ENCODE results near the gene HNF4A.

The HNF4A gene

GRCh38 chr20:44456611-44457010, 101.1 kb downstream of the HNF4A start:
- no peak for TF ChIP-seq CTCF (IDR thresholded peaks at IDR 0.05; ENCODE audit: low read depth, low read length, missing control alignments)
- DNase-seq (ENCODE audit: low read depth) = no peak
- no peak overlapping the region for H3K4me3 ChIP-seq (ENCODE audit: low read depth, low read length)

- no peak overlapping the region for H3K4me3 ChIP-seq (ENCODE audit: low read depth, low read length)
- TF ChIP-seq CTCF (IDR thresholded peaks at IDR 0.05; ENCODE audit: low read depth, low read length, missing control alignments) = no peak
- DNase-seq (ENCODE audit: low read depth) = no peak
These were observed 101.5 kb downstream of the HNF4A start for GRCh38 chr20:44457016-44457415.

GRCh38 chr20:44459271-44459670, 103.8 kb downstream of the HNF4A start:
- no peak overlapping the region for H3K4me3 ChIP-seq (ENCODE audit: low read depth, low read length)
- no peak for DNase-seq (ENCODE audit: low read depth)
- no peak for TF ChIP-seq CTCF (IDR thresholded peaks at IDR 0.05; ENCODE audit: low read depth, low read length, missing control alignments)

GRCh38 chr20:44460795-44461141, 105.3 kb downstream of the HNF4A start:
- TF ChIP-seq CTCF (IDR thresholded peaks at IDR 0.05; ENCODE audit: low read depth, low read length, missing control alignments) = peak; percentile 53
- H3K4me3 ChIP-seq (ENCODE audit: low read depth, low read length) = no peak overlapping the region
- DNase-seq (ENCODE audit: low read depth) = no peak

GRCh38 chr20:44461142-44461802, 105.8 kb downstream of the HNF4A start:
- no peak for TF ChIP-seq CTCF (IDR thresholded peaks at IDR 0.05; ENCODE audit: low read depth, low read length, missing control alignments)
- DNase-seq (ENCODE audit: low read depth) = no peak
- no peak overlapping the region for H3K4me3 ChIP-seq (ENCODE audit: low read depth, low read length)

GRCh38 chr20:44461803-44462174, 106.3 kb downstream of the HNF4A start:
- no peak overlapping the region for H3K4me3 ChIP-seq (ENCODE audit: low read depth, low read length)
- no peak for TF ChIP-seq CTCF (IDR thresholded peaks at IDR 0.05; ENCODE audit: low read depth, low read length, missing control alignments)
- DNase-seq (ENCODE audit: low read depth) = no peak

- no peak for TF ChIP-seq CTCF (IDR thresholded peaks at IDR 0.05; ENCODE audit: low read depth, low read length, missing control alignments)
- DNase-seq (ENCODE audit: low read depth) = no peak
- no peak overlapping the region for H3K4me3 ChIP-seq (ENCODE audit: low read depth, low read length)
These were observed 108.0 kb downstream of the HNF4A start for GRCh38 chr20:44463466-44463865.
